NB4 (cell line): ENCODE data around the gene EID2.

ENCODE experiments used
- DNase-seq: peaks from one replicate; pipeline ENCODE4 v3.0.0; 2010; ENCODE audit warnings: low read depth
- H3K4me3 ChIP-seq: one replicate; pipeline ENCODE4 v1.5.1; 2011; ENCODE audit warnings: mild to moderate bottlenecking, low read depth, low read length, moderate library complexity
- CTCF ChIP-seq: IDR thresholded peaks from one replicate; pipeline ENCODE4 v1.5.1; 2012; ENCODE audit warnings: low read depth, low read length
- MAX ChIP-seq: IDR thresholded peaks from 2 replicates; pipeline ENCODE4 v1.6.1; 2011; ENCODE audit warnings: low read depth, low read length
- MYC ChIP-seq: IDR thresholded peaks from 2 replicates; pipeline ENCODE4 v1.6.1; 2011; ENCODE audit warnings: low read depth, low read length
- POLR2A ChIP-seq: IDR thresholded peaks from 2 replicates; pipeline ENCODE4 v1.6.1; 2011; ENCODE audit warnings: mild to moderate bottlenecking; ENCODE audit not compliant: insufficient read length; ENCODE audit errors: extremely low read depth

EID2 gene

GRCh38 chr19:39543477-39543857, 3.5 kb upstream of the EID2 start:
- TF ChIP-seq MYC (no peak), POLR2A (no peak), CTCF (no peak), MAX (no peak)
- no peak overlapping the region for H3K4me3 ChIP-seq

GRCh38 chr19:39542206-39542605, 2.2 kb upstream of the EID2 start:
- no peak for DNase-seq
- H3K4me3 ChIP-seq: no peak overlapping the region
- TF ChIP-seq POLR2A (no peak), MAX (no peak), CTCF (no peak), MYC (no peak)

More at GRCh38 chr19:39543477-39543857, 3.5 kb upstream of the EID2 start:
- DNase-seq: no peak

GRCh38 chr19:39540333-39540673, 342 bp upstream of the EID2 start:
- H3K4me3 ChIP-seq: no peak overlapping the region
- DNase-seq: no peak
- TF ChIP-seq MAX (no peak), CTCF (no peak), MYC (no peak), POLR2A (no peak)

- TF ChIP-seq POLR2A (no peak), CTCF (no peak), MYC (no peak), MAX (no peak)
- peak overlapping the region; percentile 78 for H3K4me3 ChIP-seq
- no peak for DNase-seq
Observed at GRCh38 chr19:39539165-39539517, 820 bp downstream of the EID2 start.

- TF ChIP-seq MYC (no peak), CTCF (no peak), POLR2A (no peak), MAX (no peak)
- no peak for DNase-seq
- no peak overlapping the region for H3K4me3 ChIP-seq
Observed at GRCh38 chr19:39533791-39534190, 6.2 kb downstream of the EID2 start.

- TF ChIP-seq MAX: no peak
- no peak for TF ChIP-seq MYC
- TF ChIP-seq POLR2A: no peak
- no peak for TF ChIP-seq CTCF
- no peak for DNase-seq
- no peak overlapping the region for H3K4me3 ChIP-seq
Observed at GRCh38 chr19:39533003-39533512, 6.9 kb downstream of the EID2 start.
